ENCODE measurements around the gene KLHL22. TPM values are rescaled to one million over a fixed set of nuclear protein-coding genes. Genes with fewer than 3 reads are reported as not detected.
A peak's percentile ranks its signal among the peaks of the same experiment; 100 is the strongest.

The KLHL22 gene
- total and polyA plus RNA-seq, 2 donors: 11.0 to 14.2 TPM

- DNase-seq (ENCODE audit: low read depth in 6 of 9, low spot score in 9 of 9): no peak
Measured at GRCh38 chr22:20536590-20537324, 41.2 kb upstream of the KLHL22 start.

GRCh38 chr22:20533879-20534265 lies 38.3 kb upstream of the KLHL22 start:
- H3K9me3 ChIP-seq (ENCODE audit: control insufficient read depth in 2 of 2, insufficient read depth in 1 of 2, low read length in 1 of 2): peaks cover 0 to 3% of the 10 kb centered on the region in 2 donors
- peak overlapping the region; percentile 15 to 34 for H3K27ac ChIP-seq (ENCODE audit: low read depth in 1 of 2, low read length in 1 of 2)
- DNase-seq (ENCODE audit: low read depth in 6 of 9, low spot score in 9 of 9): peak in 2 of 9 donors; percentile 21 to 57
- 29% methylated on average over 3 of the region's 3 CpGs for WGBS
- H3K27me3 ChIP-seq (ENCODE audit: control insufficient read depth in 2 of 2, insufficient read depth in 1 of 2, low read length in 1 of 2): no peaks in the 10 kb centered on the region
- no peak overlapping the region for H3K4me3 ChIP-seq (ENCODE audit: low read length in 2 of 2)
- H3K4me1 ChIP-seq (ENCODE audit: control insufficient read depth in 2 of 2, insufficient read depth in 2 of 2, low read length in 2 of 2): peaks cover 25 to 51% of the 10 kb centered on the region in 2 donors
- H3K36me3 ChIP-seq (ENCODE audit: control insufficient read depth in 2 of 2, insufficient read depth in 2 of 2, low read length in 1 of 2): peaks cover 32 to 34% of the 10 kb centered on the region in 2 donors

More at GRCh38 chr22:20536590-20537324, 41.2 kb upstream of the KLHL22 start:
- Histone ChIP-seq H3K4me3 (ENCODE audit: low read length in 2 of 2) (no peak overlapping the region), H3K9me3 (ENCODE audit: control insufficient read depth in 2 of 2, insufficient read depth in 1 of 2, low read length in 1 of 2) (peaks cover 0 to 3% of the 10 kb centered on the region in 2 donors), H3K27ac (ENCODE audit: low read depth in 1 of 2, low read length in 1 of 2) (no peak overlapping the region), H3K4me1 (ENCODE audit: control insufficient read depth in 2 of 2, insufficient read depth in 2 of 2, low read length in 2 of 2) (peaks cover 21 to 35% of the 10 kb centered on the region in 2 donors), H3K36me3 (ENCODE audit: control insufficient read depth in 2 of 2, insufficient read depth in 2 of 2, low read length in 1 of 2) (peaks cover 19 to 42% of the 10 kb centered on the region in 2 donors), H3K27me3 (ENCODE audit: control insufficient read depth in 2 of 2, insufficient read depth in 1 of 2, low read length in 1 of 2) (no peaks in the 10 kb centered on the region)
- WGBS: 98% methylated on average over 12 of the region's 12 CpGs

- H3K27me3 ChIP-seq (ENCODE audit: control insufficient read depth in 2 of 2, insufficient read depth in 1 of 2, low read length in 1 of 2): no peaks in the 10 kb centered on the region
- H3K27ac ChIP-seq (ENCODE audit: low read depth in 1 of 2, low read length in 1 of 2): peak overlapping the region; percentile 34 to 62
- no peak for DNase-seq (ENCODE audit: low read depth in 6 of 9, low spot score in 9 of 9)
- H3K4me1 ChIP-seq (ENCODE audit: control insufficient read depth in 2 of 2, insufficient read depth in 2 of 2, low read length in 2 of 2): peaks cover 25 to 51% of the 10 kb centered on the region in 2 donors
- no peak overlapping the region for H3K4me3 ChIP-seq (ENCODE audit: low read length in 2 of 2)
- WGBS: 92% methylated on average over 11 of the region's 11 CpGs
- peaks cover 0 to 3% of the 10 kb centered on the region in 2 donors for H3K9me3 ChIP-seq (ENCODE audit: control insufficient read depth in 2 of 2, insufficient read depth in 1 of 2, low read length in 1 of 2)
- peaks cover 34 to 38% of the 10 kb centered on the region in 2 donors for H3K36me3 ChIP-seq (ENCODE audit: control insufficient read depth in 2 of 2, insufficient read depth in 2 of 2, low read length in 1 of 2)
Measured at GRCh38 chr22:20533095-20533878, 37.7 kb upstream of the KLHL22 start.

GRCh38 chr22:20532256-20532993 lies 36.8 kb upstream of the KLHL22 start:
- no peak overlapping the region for H3K4me3 ChIP-seq (ENCODE audit: low read length in 2 of 2)
- H3K4me1 ChIP-seq (ENCODE audit: control insufficient read depth in 2 of 2, insufficient read depth in 2 of 2, low read length in 2 of 2): peaks cover 25 to 51% of the 10 kb centered on the region in 2 donors
- peaks cover 30 to 39% of the 10 kb centered on the region in 2 donors for H3K36me3 ChIP-seq (ENCODE audit: control insufficient read depth in 2 of 2, insufficient read depth in 2 of 2, low read length in 1 of 2)
- H3K27ac ChIP-seq (ENCODE audit: low read depth in 1 of 2, low read length in 1 of 2): peak overlapping the region; percentile 34 to 55
- no peaks in the 10 kb centered on the region for H3K27me3 ChIP-seq (ENCODE audit: control insufficient read depth in 2 of 2, insufficient read depth in 1 of 2, low read length in 1 of 2)
- no peak for DNase-seq (ENCODE audit: low read depth in 6 of 9, low spot score in 9 of 9)
- peaks cover 0 to under 1% of the 10 kb centered on the region in 2 donors for H3K9me3 ChIP-seq (ENCODE audit: control insufficient read depth in 2 of 2, insufficient read depth in 1 of 2, low read length in 1 of 2)
- 92% methylated on average over 10 of the region's 10 CpGs for WGBS

- Histone ChIP-seq H3K27me3 (ENCODE audit: control insufficient read depth in 2 of 2, insufficient read depth in 1 of 2, low read length in 1 of 2) (no peaks in the 10 kb centered on the region), H3K27ac (ENCODE audit: low read depth in 1 of 2, low read length in 1 of 2) (peak overlapping the region; percentile 61 to 73), H3K9me3 (ENCODE audit: control insufficient read depth in 2 of 2, insufficient read depth in 1 of 2, low read length in 1 of 2) (no peaks in the 10 kb centered on the region), H3K36me3 (ENCODE audit: control insufficient read depth in 2 of 2, insufficient read depth in 2 of 2, low read length in 1 of 2) (peaks cover 26 to 36% of the 10 kb centered on the region in 2 donors), H3K4me1 (ENCODE audit: control insufficient read depth in 2 of 2, insufficient read depth in 2 of 2, low read length in 2 of 2) (peaks cover 29 to 56% of the 10 kb centered on the region in 2 donors), H3K4me3 (ENCODE audit: low read length in 2 of 2) (no peak overlapping the region)
- WGBS: 88% methylated on average over 15 of the region's 15 CpGs
- DNase-seq (ENCODE audit: low read depth in 6 of 9, low spot score in 9 of 9): no peak
Measured at GRCh38 chr22:20531404-20532201, 36.0 kb upstream of the KLHL22 start.

- H3K4me1 ChIP-seq (ENCODE audit: control insufficient read depth in 2 of 2, insufficient read depth in 2 of 2, low read length in 2 of 2): peaks cover 30 to 57% of the 10 kb centered on the region in 2 donors
- no peak for DNase-seq (ENCODE audit: low read depth in 6 of 9, low spot score in 9 of 9)
- H3K4me3 ChIP-seq (ENCODE audit: low read length in 2 of 2): no peak overlapping the region
- peak overlapping the region; percentile 41 to 73 for H3K27ac ChIP-seq (ENCODE audit: low read depth in 1 of 2, low read length in 1 of 2)
- H3K36me3 ChIP-seq (ENCODE audit: control insufficient read depth in 2 of 2, insufficient read depth in 2 of 2, low read length in 1 of 2): peaks cover 28 to 39% of the 10 kb centered on the region in 2 donors
- no peaks in the 10 kb centered on the region for H3K9me3 ChIP-seq (ENCODE audit: control insufficient read depth in 2 of 2, insufficient read depth in 1 of 2, low read length in 1 of 2)
- 94% methylated on average over 1 of the region's 1 CpG for WGBS
- H3K27me3 ChIP-seq (ENCODE audit: control insufficient read depth in 2 of 2, insufficient read depth in 1 of 2, low read length in 1 of 2): no peaks in the 10 kb centered on the region
Measured at GRCh38 chr22:20531154-20531403, 35.5 kb upstream of the KLHL22 start.

- no peak for DNase-seq (ENCODE audit: low read depth in 6 of 9, low spot score in 9 of 9)
- Histone ChIP-seq H3K27ac (ENCODE audit: low read depth in 1 of 2, low read length in 1 of 2) (peak overlapping the region; percentile 41 to 84), H3K36me3 (ENCODE audit: control insufficient read depth in 2 of 2, insufficient read depth in 2 of 2, low read length in 1 of 2) (peaks cover 29 to 41% of the 10 kb centered on the region in 2 donors), H3K4me1 (ENCODE audit: control insufficient read depth in 2 of 2, insufficient read depth in 2 of 2, low read length in 2 of 2) (peaks cover 30 to 57% of the 10 kb centered on the region in 2 donors), H3K4me3 (ENCODE audit: low read length in 2 of 2) (no peak overlapping the region), H3K27me3 (ENCODE audit: control insufficient read depth in 2 of 2, insufficient read depth in 1 of 2, low read length in 1 of 2) (no peaks in the 10 kb centered on the region), H3K9me3 (ENCODE audit: control insufficient read depth in 2 of 2, insufficient read depth in 1 of 2, low read length in 1 of 2) (no peaks in the 10 kb centered on the region)
- WGBS: 96% methylated on average over 15 of the region's 15 CpGs
Measured at GRCh38 chr22:20530368-20531153, 35.0 kb upstream of the KLHL22 start.

- no peak overlapping the region for H3K27ac ChIP-seq (ENCODE audit: low read depth in 1 of 2, low read length in 1 of 2)
- WGBS: over 99% methylated on average over 7 of the region's 7 CpGs
- DNase-seq (ENCODE audit: low read depth in 6 of 9, low spot score in 9 of 9): no peak
- H3K36me3 ChIP-seq (ENCODE audit: control insufficient read depth in 2 of 2, insufficient read depth in 2 of 2, low read length in 1 of 2): peaks cover 33 to 41% of the 10 kb centered on the region in 2 donors
- no peaks in the 10 kb centered on the region for H3K9me3 ChIP-seq (ENCODE audit: control insufficient read depth in 2 of 2, insufficient read depth in 1 of 2, low read length in 1 of 2)
- peaks cover 33 to 55% of the 10 kb centered on the region in 2 donors for H3K4me1 ChIP-seq (ENCODE audit: control insufficient read depth in 2 of 2, insufficient read depth in 2 of 2, low read length in 2 of 2)
- H3K27me3 ChIP-seq (ENCODE audit: control insufficient read depth in 2 of 2, insufficient read depth in 1 of 2, low read length in 1 of 2): no peaks in the 10 kb centered on the region
- H3K4me3 ChIP-seq (ENCODE audit: low read length in 2 of 2): no peak overlapping the region
Measured at GRCh38 chr22:20528405-20528978, 32.9 kb upstream of the KLHL22 start.

Data from thymus (tissue), 11 donors.